ENCODE measurements around the gene LSS.

The LSS gene

GRCh38 chr21:46151989-46152926 is 76.3 kb downstream of the LSS start:
- Histone ChIP-seq H3K4me3 (ENCODE audit: low read depth, low read length) (no peak overlapping the region), H3K27ac (no peak overlapping the region), H3K27me3 (replicated peaks) (no peaks in the 10 kb centered on the region), H3K36me3 (replicated peaks) (no peaks in the 10 kb centered on the region)
- no peak for TF ChIP-seq CTCF (IDR thresholded peaks at IDR 0.05; ENCODE audit: low read depth, low read length, missing control alignments)
- DNase-seq: no peak
- in situ Hi-C loops (cut with HindIII; ENCODE audit: low pct_ligation_motif_present, low sequenced_read_pairs): no loop called here

GRCh38 chr21:46151261-46151988 is 77.1 kb downstream of the LSS start:
- no peak overlapping the region for H3K27ac ChIP-seq
- no peaks in the 10 kb centered on the region for H3K36me3 ChIP-seq (replicated peaks)
- DNase-seq: no peak
- H3K4me3 ChIP-seq (ENCODE audit: low read depth, low read length): no peak overlapping the region
- in situ Hi-C loops (cut with HindIII; ENCODE audit: low pct_ligation_motif_present, low sequenced_read_pairs): no loop called here
- no peak for TF ChIP-seq CTCF (IDR thresholded peaks at IDR 0.05; ENCODE audit: low read depth, low read length, missing control alignments)
- no peaks in the 10 kb centered on the region for H3K27me3 ChIP-seq (replicated peaks)

- in situ Hi-C loops (cut with HindIII; ENCODE audit: low pct_ligation_motif_present, low sequenced_read_pairs): no loop called here
- Histone ChIP-seq H3K4me3 (ENCODE audit: low read depth, low read length) (no peak overlapping the region), H3K27ac (no peak overlapping the region), H3K36me3 (replicated peaks) (no peaks in the 10 kb centered on the region), H3K27me3 (replicated peaks) (no peaks in the 10 kb centered on the region)
- no peak for TF ChIP-seq CTCF (IDR thresholded peaks at IDR 0.05; ENCODE audit: low read depth, low read length, missing control alignments)
- no peak for DNase-seq
Measured at GRCh38 chr21:46150491-46151121, 78.0 kb downstream of the LSS start.

- H3K27ac ChIP-seq: no peak overlapping the region
- no peak for TF ChIP-seq CTCF (IDR thresholded peaks at IDR 0.05; ENCODE audit: low read depth, low read length, missing control alignments)
- H3K36me3 ChIP-seq (replicated peaks): no peaks in the 10 kb centered on the region
- no peaks in the 10 kb centered on the region for H3K27me3 ChIP-seq (replicated peaks)
- no peak for DNase-seq
- H3K4me3 ChIP-seq (ENCODE audit: low read depth, low read length): no peak overlapping the region
- in situ Hi-C loops (cut with HindIII; ENCODE audit: low pct_ligation_motif_present, low sequenced_read_pairs): no loop called here
Measured at GRCh38 chr21:46150073-46150472, 78.5 kb downstream of the LSS start.

- Histone ChIP-seq H3K36me3 (replicated peaks) (no peaks in the 10 kb centered on the region), H3K4me3 (ENCODE audit: low read depth, low read length) (no peak overlapping the region), H3K27ac (no peak overlapping the region), H3K27me3 (replicated peaks) (no peaks in the 10 kb centered on the region)
- TF ChIP-seq CTCF (IDR thresholded peaks at IDR 0.05; ENCODE audit: low read depth, low read length, missing control alignments): no peak
- in situ Hi-C loops (cut with HindIII; ENCODE audit: low pct_ligation_motif_present, low sequenced_read_pairs): no loop called here
- DNase-seq: no peak
Measured at GRCh38 chr21:46149205-46149901, 79.2 kb downstream of the LSS start.
